ENCODE measurements around the gene MFAP2.
A peak's percentile ranks its signal among the peaks of the same experiment; 100 is the strongest.
"Not testable (repeated sequence)": the region's sequence is repeated elsewhere in the genome, so short reads cannot be mapped to it uniquely, and the experiment has no call there.

- peak in 1 of 6 experiments; percentile 6 for TF ChIP-seq CTCF (IDR thresholded peaks at IDR 0.05)
- not testable (repeated sequence) for TF ChIP-seq POLR2A (IDR thresholded peaks at IDR 0.05)
Measured at GRCh38 chr1:16948282-16948891, 32.0 kb downstream of the MFAP2 start.
